ENCODE results near the gene CSE1L.

DNA sequence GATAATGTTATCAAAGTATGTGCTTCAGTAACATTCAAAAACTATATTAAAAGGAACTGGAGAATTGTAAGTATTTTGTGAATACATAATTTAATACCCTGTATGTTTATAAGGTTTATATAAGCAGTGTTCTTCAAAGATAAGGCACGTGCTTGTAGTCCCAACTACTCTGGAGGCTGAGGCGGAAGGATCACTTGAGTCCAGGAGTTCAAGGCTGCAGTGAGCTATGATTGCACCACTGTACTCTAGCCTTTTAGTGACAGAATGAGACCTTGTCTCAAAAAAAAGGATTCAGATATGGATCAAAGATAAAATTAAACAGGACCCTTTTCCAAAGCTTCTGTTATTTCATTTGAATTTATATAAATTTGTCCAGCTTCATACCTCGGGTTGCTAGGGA is 17.2 kb downstream of the CSE1L start:
- TF ChIP-seq, protein P1, sequence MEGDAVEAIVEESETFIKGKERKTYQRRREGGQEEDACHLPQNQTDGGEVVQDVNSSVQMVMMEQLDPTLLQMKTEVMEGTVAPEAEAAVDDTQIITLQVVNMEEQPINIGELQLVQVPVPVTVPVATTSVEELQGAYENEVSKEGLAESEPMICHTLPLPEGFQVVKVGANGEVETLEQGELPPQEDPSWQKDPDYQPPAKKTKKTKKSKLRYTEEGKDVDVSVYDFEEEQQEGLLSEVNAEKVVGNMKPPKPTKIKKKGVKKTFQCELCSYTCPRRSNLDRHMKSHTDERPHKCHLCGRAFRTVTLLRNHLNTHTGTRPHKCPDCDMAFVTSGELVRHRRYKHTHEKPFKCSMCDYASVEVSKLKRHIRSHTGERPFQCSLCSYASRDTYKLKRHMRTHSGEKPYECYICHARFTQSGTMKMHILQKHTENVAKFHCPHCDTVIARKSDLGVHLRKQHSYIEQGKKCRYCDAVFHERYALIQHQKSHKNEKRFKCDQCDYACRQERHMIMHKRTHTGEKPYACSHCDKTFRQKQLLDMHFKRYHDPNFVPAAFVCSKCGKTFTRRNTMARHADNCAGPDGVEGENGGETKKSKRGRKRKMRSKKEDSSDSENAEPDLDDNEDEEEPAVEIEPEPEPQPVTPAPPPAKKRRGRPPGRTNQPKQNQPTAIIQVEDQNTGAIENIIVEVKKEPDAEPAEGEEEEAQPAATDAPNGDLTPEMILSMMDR (IDR thresholded peaks at IDR 0.05), result no peak
- TF ChIP-seq ZFX (IDR thresholded peaks at IDR 0.05; ENCODE audit: borderline replicate concordance), result no peak
